ENCODE results near the gene CST9L.

DNA sequence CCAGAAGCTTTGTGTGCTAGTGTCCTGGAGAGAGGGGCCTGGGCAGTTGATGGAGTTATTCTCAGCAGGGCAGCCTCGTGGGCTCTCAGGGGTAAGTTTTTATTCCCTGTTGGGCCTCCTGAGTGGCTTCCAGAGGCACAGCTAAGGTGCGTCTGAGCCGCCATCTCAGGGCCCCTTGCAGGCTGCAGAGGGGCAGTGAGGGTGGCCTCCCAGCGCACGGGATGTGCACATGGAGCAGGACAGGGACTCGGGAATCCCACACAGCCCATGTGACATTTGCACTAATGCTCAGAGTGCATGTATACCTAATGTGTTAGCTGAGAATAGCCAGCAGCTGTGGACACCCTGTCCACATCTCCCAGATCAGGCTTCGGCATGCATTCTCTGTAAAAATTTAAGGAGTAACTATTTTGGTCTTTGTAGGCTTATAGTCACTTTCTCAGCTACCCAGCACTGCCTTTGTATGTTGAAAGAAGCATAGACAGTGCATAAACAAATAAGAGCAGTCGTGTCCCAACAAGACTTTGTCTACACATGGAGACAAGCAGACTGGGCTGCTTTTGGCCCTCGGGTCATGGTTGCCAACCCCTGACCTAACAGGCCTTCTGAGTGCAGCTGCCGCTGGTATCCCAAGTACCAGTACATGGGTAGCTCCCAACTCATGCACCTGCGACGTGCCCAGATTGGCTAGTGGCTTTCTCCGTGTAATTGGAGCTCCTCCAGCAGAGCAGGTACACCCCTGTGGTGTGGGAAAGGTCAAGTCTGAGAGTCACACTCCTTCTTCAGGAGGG, 18.6 kb upstream of the CST9L start:
- TF ChIP-seq, protein P1, sequence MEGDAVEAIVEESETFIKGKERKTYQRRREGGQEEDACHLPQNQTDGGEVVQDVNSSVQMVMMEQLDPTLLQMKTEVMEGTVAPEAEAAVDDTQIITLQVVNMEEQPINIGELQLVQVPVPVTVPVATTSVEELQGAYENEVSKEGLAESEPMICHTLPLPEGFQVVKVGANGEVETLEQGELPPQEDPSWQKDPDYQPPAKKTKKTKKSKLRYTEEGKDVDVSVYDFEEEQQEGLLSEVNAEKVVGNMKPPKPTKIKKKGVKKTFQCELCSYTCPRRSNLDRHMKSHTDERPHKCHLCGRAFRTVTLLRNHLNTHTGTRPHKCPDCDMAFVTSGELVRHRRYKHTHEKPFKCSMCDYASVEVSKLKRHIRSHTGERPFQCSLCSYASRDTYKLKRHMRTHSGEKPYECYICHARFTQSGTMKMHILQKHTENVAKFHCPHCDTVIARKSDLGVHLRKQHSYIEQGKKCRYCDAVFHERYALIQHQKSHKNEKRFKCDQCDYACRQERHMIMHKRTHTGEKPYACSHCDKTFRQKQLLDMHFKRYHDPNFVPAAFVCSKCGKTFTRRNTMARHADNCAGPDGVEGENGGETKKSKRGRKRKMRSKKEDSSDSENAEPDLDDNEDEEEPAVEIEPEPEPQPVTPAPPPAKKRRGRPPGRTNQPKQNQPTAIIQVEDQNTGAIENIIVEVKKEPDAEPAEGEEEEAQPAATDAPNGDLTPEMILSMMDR (IDR thresholded peaks at IDR 0.05): no peak
- TF ChIP-seq POLR2A (IDR thresholded peaks at IDR 0.05): no peak

Measured in right lobe of liver (tissue), 4 donors.